HepG2 (cell line): Measurements from ENCODE around the gene RCHY1. TPM values are rescaled to one million over a fixed set of nuclear protein-coding genes. Genes with fewer than 3 reads are reported as not detected.

Source experiments
- FOXP1 ChIP-seq, 2 experiments: fragments of 450-650 bp in 1 of 2; IDR thresholded peaks; 2 replicates each; pipeline ENCODE4 v1.6.1; 2017 to 2018; ENCODE audit warnings: antibody characterized with exemption in 1 of 2
- GATAD1 ChIP-seq: IDR thresholded peaks from 2 replicates; pipeline ENCODE4 v1.6.1; 2016; ENCODE audit warnings: missing genetic modification reagents, missing compliant biosample characterization
- HOXD1 ChIP-seq: sonication (generic); formaldehyde crosslinking; IDR thresholded peaks from 2 replicates; pipeline ENCODE4 v1.5.0; 2020; ENCODE audit warnings: missing genetic modification reagents
- KAT8 ChIP-seq: IDR thresholded peaks from 2 replicates; pipeline ENCODE4 v1.6.1; 2016; ENCODE audit warnings: missing genetic modification reagents, missing compliant biosample characterization
- MAFF ChIP-seq: IDR thresholded peaks from 2 replicates; pipeline ENCODE4 v1.6.1; 2011; ENCODE audit warnings: low read depth, low read length, improper control_type of control experiment
- SMARCE1 ChIP-seq: fragments of 450-650 bp; IDR thresholded peaks from 2 replicates; pipeline ENCODE4 v1.6.1; 2017; ENCODE audit warnings: borderline replicate concordance
- TCF12 ChIP-seq, 2 experiments: fragments of 450-650 bp in 1 of 2; sonication (generic) in 1 of 2; formaldehyde crosslinking in 1 of 2; IDR thresholded peaks; 2 replicates each; pipeline versions ENCODE4 v1.6.1 to v1.8.0; 2017 to 2022; ENCODE audit warnings: antibody characterized with exemption in 1 of 2, mild to moderate bottlenecking in 1 of 2, missing genetic modification reagents in 1 of 2, moderate library complexity in 1 of 2
- U2AF1 ChIP-seq: fragments of 200-400 bp; formaldehyde crosslinking; optimal IDR thresholded peaks from 2 replicates; pipeline ENCODE3; 2017; ENCODE audit warnings: mild to moderate bottlenecking, low read depth, low read length
- ZBTB3 ChIP-seq: sonication (generic); formaldehyde crosslinking; IDR thresholded peaks from 2 replicates; pipeline ENCODE4 v1.4.0; 2020; ENCODE audit warnings: low read depth, mild to moderate bottlenecking, moderate library complexity, missing genetic modification reagents, borderline replicate concordance
- ZC3H4 ChIP-seq: sonication (generic); formaldehyde crosslinking; IDR thresholded peaks from 2 replicates; pipeline ENCODE4 v1.4.0; 2020; ENCODE audit warnings: missing genetic modification reagents, borderline replicate concordance
- ZNF790 ChIP-seq: sonication (generic); formaldehyde crosslinking; IDR thresholded peaks from 2 replicates; pipeline ENCODE4 v1.8.0; 2022; ENCODE audit warnings: missing genetic modification reagents, mild to moderate bottlenecking, borderline replicate concordance
- ZSCAN21 ChIP-seq: sonication (generic); formaldehyde crosslinking; IDR thresholded peaks from 2 replicates; pipeline ENCODE4 v1.8.0; 2022; ENCODE audit warnings: mild to moderate bottlenecking, missing genetic modification reagents, moderate library complexity, borderline replicate concordance
- polyA plus RNA-seq, 8 experiments: library from polyadenylated mRNA; depleted of rRNA in 3 of 8; stranded (reverse) in 7 of 8; unstranded in 1 of 8; fragments of >200 nt; fragmentation: Illumina TruSeq in 4 of 8; extraction: Trizol in 4 of 8; gene quantifications; 2 replicates each; pipeline versions ENCODE4 v1.2.1 to v1.2.3, GENCODE V29; 2011 to 2016; ENCODE audit warnings: low read depth in 4 of 8, missing spikeins in 1 of 8, mixed read lengths in 1 of 8; ENCODE audit not compliant: insufficient read depth in 1 of 8
- total RNA-seq, 5 experiments: library from RNA; depleted of rRNA; stranded (reverse); fragments of >200 nt; fragmentation: Illumina TruSeq; extraction: Trizol; gene quantifications; 2 replicates each; pipeline ENCODE4 v1.2.3, GENCODE V29; 2016; ENCODE audit warnings: low read depth in 1 of 5
- TF ChIP-seq, protein P1 (sequence below): sonication (generic); formaldehyde crosslinking; IDR thresholded peaks from 2 replicates; pipeline ENCODE4 v1.9.0; 2021; ENCODE audit warnings: missing genetic modification reagents, borderline replicate concordance
- TF ChIP-seq, protein P2 (sequence below): sonication (generic); formaldehyde crosslinking; IDR thresholded peaks from 2 replicates; pipeline ENCODE4 v1.4.0; 2020; ENCODE audit warnings: mild to moderate bottlenecking, missing genetic modification reagents
- TF ChIP-seq, protein P3 (sequence below): sonication (generic); formaldehyde crosslinking; IDR thresholded peaks from 2 replicates; pipeline ENCODE4 v1.5.0; 2020; ENCODE audit warnings: missing genetic modification reagents, mild to moderate bottlenecking, borderline replicate concordance
- TF ChIP-seq, protein P4 (sequence below): IDR thresholded peaks from 2 replicates; pipeline ENCODE4 v1.6.1; 2018; ENCODE audit warnings: missing genetic modification reagents
- TF ChIP-seq, protein P5 (sequence below): sonication (generic); formaldehyde crosslinking; IDR thresholded peaks from 2 replicates; pipeline ENCODE4 v1.4.0; 2020; ENCODE audit warnings: mild to moderate bottlenecking, missing genetic modification reagents

The RCHY1 gene
- total and polyA plus RNA-seq, 2 of the 13 experiments (the other 11 are each of a cell fraction or from before 2014, with no cell fraction given), result 19.9 to 30.5 TPM

DNA sequence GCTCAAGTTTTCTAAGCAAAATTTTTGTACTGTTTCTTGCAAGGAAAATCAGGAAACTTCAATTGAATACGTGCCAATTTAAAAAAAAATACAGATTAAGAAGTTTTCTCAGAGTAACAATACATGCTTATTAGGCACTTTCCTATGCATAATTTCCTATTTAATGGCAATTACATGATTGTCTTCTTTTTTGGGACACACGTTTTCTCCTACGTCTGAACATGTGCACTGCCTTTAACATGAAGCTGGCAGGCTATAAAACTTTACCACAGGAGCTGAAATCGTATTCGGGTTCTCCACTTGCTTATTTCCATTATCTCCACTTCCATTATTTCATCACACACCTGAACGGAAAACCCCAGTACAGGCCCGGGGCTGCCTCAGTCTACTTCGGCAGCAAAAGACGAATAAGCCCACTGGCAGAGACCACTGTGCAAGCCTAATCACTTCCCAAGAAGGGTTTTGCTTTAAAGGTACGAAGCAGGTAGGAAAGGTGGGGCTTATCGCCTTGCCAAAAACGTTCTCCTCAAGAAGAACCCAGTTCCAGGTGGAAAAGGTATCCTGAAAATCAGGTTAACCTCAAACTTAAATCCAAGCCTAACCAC is 575 bp downstream of the RCHY1 start (continued):
- TF ChIP-seq, protein P1, sequence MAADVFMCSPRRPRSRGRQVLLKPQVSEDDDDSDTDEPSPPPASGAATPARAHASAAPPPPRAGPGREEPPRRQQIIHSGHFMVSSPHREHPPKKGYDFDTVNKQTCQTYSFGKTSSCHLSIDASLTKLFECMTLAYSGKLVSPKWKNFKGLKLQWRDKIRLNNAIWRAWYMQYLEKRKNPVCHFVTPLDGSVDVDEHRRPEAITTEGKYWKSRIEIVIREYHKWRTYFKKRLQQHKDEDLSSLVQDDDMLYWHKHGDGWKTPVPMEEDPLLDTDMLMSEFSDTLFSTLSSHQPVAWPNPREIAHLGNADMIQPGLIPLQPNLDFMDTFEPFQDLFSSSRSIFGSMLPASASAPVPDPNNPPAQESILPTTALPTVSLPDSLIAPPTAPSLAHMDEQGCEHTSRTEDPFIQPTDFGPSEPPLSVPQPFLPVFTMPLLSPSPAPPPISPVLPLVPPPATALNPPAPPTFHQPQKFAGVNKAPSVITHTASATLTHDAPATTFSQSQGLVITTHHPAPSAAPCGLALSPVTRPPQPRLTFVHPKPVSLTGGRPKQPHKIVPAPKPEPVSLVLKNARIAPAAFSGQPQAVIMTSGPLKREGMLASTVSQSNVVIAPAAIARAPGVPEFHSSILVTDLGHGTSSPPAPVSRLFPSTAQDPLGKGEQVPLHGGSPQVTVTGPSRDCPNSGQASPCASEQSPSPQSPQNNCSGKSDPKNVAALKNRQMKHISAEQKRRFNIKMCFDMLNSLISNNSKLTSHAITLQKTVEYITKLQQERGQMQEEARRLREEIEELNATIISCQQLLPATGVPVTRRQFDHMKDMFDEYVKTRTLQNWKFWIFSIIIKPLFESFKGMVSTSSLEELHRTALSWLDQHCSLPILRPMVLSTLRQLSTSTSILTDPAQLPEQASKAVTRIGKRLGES, result 0 out of 2 replicates have a peak, but pooled peaks have one; percentile 12
- no peak for TF ChIP-seq ZC3H4
- no peak for TF ChIP-seq SMARCE1
- TF ChIP-seq U2AF1, result peak; percentile 45
- TF ChIP-seq HOXD1 (CRISPR knock-in tag), result 0 out of 2 replicates have a peak, but pooled peaks have one; percentile 1
- TF ChIP-seq GATAD1 (CRISPR knock-in tag), result no peak
- TF ChIP-seq, protein P2, sequence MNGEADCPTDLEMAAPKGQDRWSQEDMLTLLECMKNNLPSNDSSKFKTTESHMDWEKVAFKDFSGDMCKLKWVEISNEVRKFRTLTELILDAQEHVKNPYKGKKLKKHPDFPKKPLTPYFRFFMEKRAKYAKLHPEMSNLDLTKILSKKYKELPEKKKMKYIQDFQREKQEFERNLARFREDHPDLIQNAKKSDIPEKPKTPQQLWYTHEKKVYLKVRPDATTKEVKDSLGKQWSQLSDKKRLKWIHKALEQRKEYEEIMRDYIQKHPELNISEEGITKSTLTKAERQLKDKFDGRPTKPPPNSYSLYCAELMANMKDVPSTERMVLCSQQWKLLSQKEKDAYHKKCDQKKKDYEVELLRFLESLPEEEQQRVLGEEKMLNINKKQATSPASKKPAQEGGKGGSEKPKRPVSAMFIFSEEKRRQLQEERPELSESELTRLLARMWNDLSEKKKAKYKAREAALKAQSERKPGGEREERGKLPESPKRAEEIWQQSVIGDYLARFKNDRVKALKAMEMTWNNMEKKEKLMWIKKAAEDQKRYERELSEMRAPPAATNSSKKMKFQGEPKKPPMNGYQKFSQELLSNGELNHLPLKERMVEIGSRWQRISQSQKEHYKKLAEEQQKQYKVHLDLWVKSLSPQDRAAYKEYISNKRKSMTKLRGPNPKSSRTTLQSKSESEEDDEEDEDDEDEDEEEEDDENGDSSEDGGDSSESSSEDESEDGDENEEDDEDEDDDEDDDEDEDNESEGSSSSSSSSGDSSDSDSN, result no peak
- TF ChIP-seq KAT8 (CRISPR knock-in tag), result no peak
- TF ChIP-seq FOXP1 (IDR thresholded peaks at IDR 0.05), result no peak
- no peak for TF ChIP-seq FOXP1 (CRISPR knock-in tag; IDR thresholded peaks at IDR 0.05)
- TF ChIP-seq ZNF790, result no peak
- no peak for TF ChIP-seq ZSCAN21 (CRISPR knock-in tag)
- TF ChIP-seq, protein P3, sequence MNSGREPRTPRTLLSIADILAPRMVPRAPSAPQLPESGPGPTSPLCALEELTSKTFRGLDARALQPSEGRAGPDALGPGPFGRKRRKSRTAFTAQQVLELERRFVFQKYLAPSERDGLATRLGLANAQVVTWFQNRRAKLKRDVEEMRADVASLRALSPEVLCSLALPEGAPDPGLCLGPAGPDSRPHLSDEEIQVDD (CRISPR knock-in tag), result 0 out of 2 replicates have a peak, but pooled peaks have one; percentile 23
- TF ChIP-seq, protein P4, sequence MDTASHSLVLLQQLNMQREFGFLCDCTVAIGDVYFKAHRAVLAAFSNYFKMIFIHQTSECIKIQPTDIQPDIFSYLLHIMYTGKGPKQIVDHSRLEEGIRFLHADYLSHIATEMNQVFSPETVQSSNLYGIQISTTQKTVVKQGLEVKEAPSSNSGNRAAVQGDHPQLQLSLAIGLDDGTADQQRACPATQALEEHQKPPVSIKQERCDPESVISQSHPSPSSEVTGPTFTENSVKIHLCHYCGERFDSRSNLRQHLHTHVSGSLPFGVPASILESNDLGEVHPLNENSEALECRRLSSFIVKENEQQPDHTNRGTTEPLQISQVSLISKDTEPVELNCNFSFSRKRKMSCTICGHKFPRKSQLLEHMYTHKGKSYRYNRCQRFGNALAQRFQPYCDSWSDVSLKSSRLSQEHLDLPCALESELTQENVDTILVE (CRISPR knock-in tag), result no peak
- TF ChIP-seq ZBTB3 (CRISPR knock-in tag), result 0 out of 2 replicates have a peak, but pooled peaks have one; percentile 3
- TF ChIP-seq, protein P5, sequence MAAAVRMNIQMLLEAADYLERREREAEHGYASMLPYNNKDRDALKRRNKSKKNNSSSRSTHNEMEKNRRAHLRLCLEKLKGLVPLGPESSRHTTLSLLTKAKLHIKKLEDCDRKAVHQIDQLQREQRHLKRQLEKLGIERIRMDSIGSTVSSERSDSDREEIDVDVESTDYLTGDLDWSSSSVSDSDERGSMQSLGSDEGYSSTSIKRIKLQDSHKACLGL (CRISPR knock-in tag), result no peak
- TF ChIP-seq MAFF, result 0 out of 2 replicates have a peak, but pooled peaks have one; percentile 1
- TF ChIP-seq TCF12 (IDR thresholded peaks at IDR 0.05), result no peak
- TF ChIP-seq TCF12 (CRISPR knock-in tag; IDR thresholded peaks at IDR 0.05), result no peak
